ENCODE measurements around the gene BCCIP. TPM values are rescaled to one million over a fixed set of nuclear protein-coding genes. Genes with fewer than 3 reads are reported as not detected.

The BCCIP gene
- total and polyA plus RNA-seq, 9 donors = 29.9 to 60.6 (median 48.4) TPM

DNA sequence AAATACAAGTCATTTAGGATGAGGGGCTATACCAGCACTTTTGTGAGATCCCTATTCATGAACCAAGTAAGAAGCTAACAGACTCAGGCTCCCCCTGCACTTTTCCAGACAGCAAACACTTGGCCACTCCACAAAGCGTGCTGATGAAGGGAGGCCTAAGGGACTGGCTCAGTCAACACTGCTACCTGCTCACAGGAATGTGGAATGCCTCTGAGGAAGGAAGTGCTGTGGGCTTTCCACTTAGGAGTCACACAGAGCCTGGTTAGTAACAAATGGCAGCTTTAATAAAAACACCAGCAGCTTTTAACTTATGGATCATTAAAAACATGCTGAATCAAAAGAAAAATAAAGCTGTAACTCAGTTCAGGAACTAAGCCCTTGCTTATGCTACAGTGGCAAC lies 15.3 kb upstream of the BCCIP start:
- H3K9me3 ChIP-seq = no peaks in the 10 kb centered on the region
- intact Hi-C loops (cut with DNase I) = no loop called here
- no peak for DNase-seq
- no peaks in the 10 kb centered on the region for H3K27me3 ChIP-seq
- H3K4me3 ChIP-seq = no peak overlapping the region
- H3K36me3 ChIP-seq = no peaks in the 10 kb centered on the region
- WGBS, 3 donors = 96 to 100% (median 98%) methylated on average over 1 of the region's 1 CpG
- TF ChIP-seq EP300 (IDR thresholded peaks at IDR 0.05) (no peak), POLR2A (IDR thresholded peaks at IDR 0.05) (no peak)
- TF ChIP-seq, protein P1, sequence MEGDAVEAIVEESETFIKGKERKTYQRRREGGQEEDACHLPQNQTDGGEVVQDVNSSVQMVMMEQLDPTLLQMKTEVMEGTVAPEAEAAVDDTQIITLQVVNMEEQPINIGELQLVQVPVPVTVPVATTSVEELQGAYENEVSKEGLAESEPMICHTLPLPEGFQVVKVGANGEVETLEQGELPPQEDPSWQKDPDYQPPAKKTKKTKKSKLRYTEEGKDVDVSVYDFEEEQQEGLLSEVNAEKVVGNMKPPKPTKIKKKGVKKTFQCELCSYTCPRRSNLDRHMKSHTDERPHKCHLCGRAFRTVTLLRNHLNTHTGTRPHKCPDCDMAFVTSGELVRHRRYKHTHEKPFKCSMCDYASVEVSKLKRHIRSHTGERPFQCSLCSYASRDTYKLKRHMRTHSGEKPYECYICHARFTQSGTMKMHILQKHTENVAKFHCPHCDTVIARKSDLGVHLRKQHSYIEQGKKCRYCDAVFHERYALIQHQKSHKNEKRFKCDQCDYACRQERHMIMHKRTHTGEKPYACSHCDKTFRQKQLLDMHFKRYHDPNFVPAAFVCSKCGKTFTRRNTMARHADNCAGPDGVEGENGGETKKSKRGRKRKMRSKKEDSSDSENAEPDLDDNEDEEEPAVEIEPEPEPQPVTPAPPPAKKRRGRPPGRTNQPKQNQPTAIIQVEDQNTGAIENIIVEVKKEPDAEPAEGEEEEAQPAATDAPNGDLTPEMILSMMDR (IDR thresholded peaks at IDR 0.05) = no peak
- H3K27ac ChIP-seq = no peak overlapping the region
- peaks cover 1% of the 10 kb centered on the region for H3K4me1 ChIP-seq (ENCODE audit: insufficient read depth)

DNA sequence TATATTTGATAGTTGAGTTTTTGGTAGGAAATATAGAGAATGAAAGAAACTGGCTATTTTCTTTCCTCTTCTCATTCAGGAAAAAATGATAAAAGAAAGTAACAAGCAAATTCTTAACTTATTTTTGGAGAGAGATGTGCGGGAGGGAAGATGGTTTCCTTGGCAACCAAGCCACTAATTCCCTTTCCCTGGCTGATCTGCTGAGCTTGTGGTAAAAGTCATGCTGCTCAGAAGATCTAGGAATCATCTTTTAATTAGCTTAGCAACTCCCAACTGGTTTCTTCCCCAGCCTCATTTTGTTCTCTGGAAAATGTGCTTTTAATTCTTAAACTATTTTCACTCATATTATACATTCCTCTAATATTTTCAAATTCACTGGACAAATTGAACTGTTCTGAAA lies 12.1 kb upstream of the BCCIP start:
- TF ChIP-seq, protein P1 (IDR thresholded peaks at IDR 0.05) = no peak
- no peak for TF ChIP-seq POLR2A (IDR thresholded peaks at IDR 0.05)
- TF ChIP-seq EP300 (IDR thresholded peaks at IDR 0.05) = no peak
- intact Hi-C loops (cut with DNase I) = no loop called here
- no peak overlapping the region for H3K4me3 ChIP-seq
- 13 to 20% (median 13%) methylated on average over 1 of the region's 1 CpG for WGBS, 3 donors
- no peak for DNase-seq
- H3K4me1 ChIP-seq (ENCODE audit: insufficient read depth) = peaks cover 2% of the 10 kb centered on the region
- H3K36me3 ChIP-seq = no peaks in the 10 kb centered on the region
- H3K27me3 ChIP-seq = no peaks in the 10 kb centered on the region
- H3K27ac ChIP-seq = no peak overlapping the region
- no peaks in the 10 kb centered on the region for H3K9me3 ChIP-seq

DNA sequence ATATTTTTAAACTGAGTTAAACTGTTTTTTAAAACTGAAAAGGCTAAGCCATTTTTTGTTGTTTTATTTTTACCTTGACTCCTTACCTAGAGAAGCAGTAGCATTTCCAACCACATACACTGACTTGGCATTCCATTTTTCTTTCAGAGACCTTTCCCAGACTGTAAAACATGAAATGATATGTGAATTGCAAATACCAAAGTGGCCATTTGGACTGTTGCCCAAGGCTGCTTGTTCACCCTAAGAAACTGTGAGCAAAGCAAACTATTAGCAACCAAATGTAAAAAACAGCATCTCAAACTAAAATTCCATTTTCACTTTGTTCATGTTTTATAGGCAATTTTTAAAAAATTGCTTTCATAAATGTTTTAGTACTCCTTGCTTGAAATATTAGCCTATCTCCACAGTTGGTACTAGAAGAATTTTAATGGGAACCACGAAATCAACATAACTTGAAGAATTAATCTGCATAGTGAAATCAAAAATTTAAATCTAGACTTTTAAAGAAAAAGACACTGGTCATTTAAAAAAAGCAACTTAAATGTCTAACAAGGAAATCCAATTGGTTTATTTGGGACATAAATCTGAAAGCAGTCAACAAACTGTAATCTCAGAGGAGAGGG lies 11.1 kb upstream of the BCCIP start:
- DNase-seq = peak in 3 of 5 donors; percentile 42 to 77 (median 47)
- H3K9me3 ChIP-seq = no peaks in the 10 kb centered on the region
- intact Hi-C loops (cut with DNase I) = no loop called here
- no peak overlapping the region for H3K27ac ChIP-seq
- no peak for TF ChIP-seq EP300 (IDR thresholded peaks at IDR 0.05)
- TF ChIP-seq, protein P1 (IDR thresholded peaks at IDR 0.05) = no peak
- TF ChIP-seq POLR2A (IDR thresholded peaks at IDR 0.05) = no peak
- H3K4me3 ChIP-seq = no peak overlapping the region
- no peaks in the 10 kb centered on the region for H3K27me3 ChIP-seq
- WGBS, 3 donors = 13 to 32% (median 17%) methylated on average over 1 of the region's 1 CpG
- no peaks in the 10 kb centered on the region for H3K36me3 ChIP-seq
- peaks cover 2% of the 10 kb centered on the region for H3K4me1 ChIP-seq (ENCODE audit: insufficient read depth)

DNA sequence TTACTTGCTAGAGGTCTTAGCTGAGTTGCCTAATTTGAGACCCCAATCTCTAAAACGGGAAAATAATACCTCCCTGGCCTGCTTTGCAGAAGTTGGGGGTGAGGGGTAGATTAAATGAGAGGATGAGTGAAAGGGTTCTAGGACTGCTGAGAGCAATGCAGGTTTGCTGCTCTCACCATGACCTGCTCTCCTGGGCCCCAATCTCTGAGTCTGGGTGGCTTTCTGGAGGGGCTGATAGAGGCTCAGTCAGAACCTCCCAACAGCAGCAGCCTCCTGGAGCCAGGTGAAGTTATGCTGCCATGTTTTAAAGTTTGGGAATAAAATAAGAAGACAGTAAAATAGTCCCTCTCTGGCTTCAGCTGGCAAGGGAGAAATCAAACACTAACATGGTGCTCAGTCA lies 7.6 kb upstream of the BCCIP start:
- intact Hi-C loops (cut with DNase I) = no loop called here
- Histone ChIP-seq H3K27me3 (no peaks in the 10 kb centered on the region), H3K4me3 (no peak overlapping the region), H3K36me3 (no peaks in the 10 kb centered on the region), H3K4me1 (ENCODE audit: insufficient read depth) (peaks cover 2% of the 10 kb centered on the region), H3K27ac (no peak overlapping the region), H3K9me3 (no peaks in the 10 kb centered on the region)
- WGBS, 3 donors = 38 to 73% (median 38%) methylated on average over 1 of the region's 1 CpG
- TF ChIP-seq, protein P1 (IDR thresholded peaks at IDR 0.05) = no peak
- TF ChIP-seq EP300 (IDR thresholded peaks at IDR 0.05) (no peak), POLR2A (IDR thresholded peaks at IDR 0.05) (no peak)
- no peak for DNase-seq
